T-cell (primary cell): ENCODE results near the gene PTDSS2. TPM values are rescaled to one million over a fixed set of nuclear protein-coding genes. Genes with fewer than 3 reads are reported as not detected.
A peak's percentile ranks its signal among the peaks of the same experiment; 100 is the strongest.

Source experiments
- ATAC-seq, 4 experiments: fragments of 200-7000 bp in 3 of 4; fragments of 150-1000 bp in 1 of 4; cut with Tn5 transposase; replicated peaks in 1 of 4; 1 replicate in 3 of 4; 2 replicates in 1 of 4; pipeline ENCODE4 v1.10.0; 2021; ENCODE audit warnings: moderate library complexity in 3 of 4, mild to moderate bottlenecking in 2 of 4, moderate number of reproducible peaks in 1 of 4
- CTCF ChIA-PET, 2 donors: fragments of 300-600 bp; sonication (Branson Sonifier 250); formaldehyde crosslinking; loops; one replicate each; lab custom pipeline; 2022; ENCODE audit warnings: antibody characterized with exemption in 2 of 2; lab: Charles Lee
- POLR2A ChIA-PET, 2 donors: fragments of 300-600 bp; sonication (Branson Sonifier 250); formaldehyde crosslinking; loops; one replicate each; lab custom pipeline; 2022; ENCODE audit warnings: antibody characterized with exemption in 2 of 2; lab: Charles Lee
- DNase-seq, 35 experiments: peaks; one replicate each; pipeline versions ENCODE4 v3.0.0 to v3.0.0-alpha.2; 2013 to 2023
- H3K27ac ChIP-seq: one replicate; pipeline ENCODE4 v1.5.1; 2013; ENCODE audit warnings: low read length
- H3K27me3 ChIP-seq, 2 experiments: replicated peaks in 1 of 2; 1 replicate in 1 of 2; 2 replicates in 1 of 2; pipeline versions ENCODE4 v1.6.1 to v1.7.0; 2013; ENCODE audit warnings: low read length in 1 of 2, mixed read lengths in 1 of 2; ENCODE audit not compliant: control insufficient read depth in 2 of 2, insufficient read depth in 2 of 2; ENCODE audit errors: extremely low read depth in 1 of 2
- H3K36me3 ChIP-seq, 2 donors: 1 replicate in 1 of 2; 2 replicates in 1 of 2; pipeline versions ENCODE4 v1.6.1 to v1.7.0; 2013; ENCODE audit warnings: low read length in 1 of 2; ENCODE audit not compliant: control insufficient read depth in 2 of 2, insufficient read depth in 1 of 2; ENCODE audit errors: extremely low read depth in 1 of 2
- H3K4me1 ChIP-seq, 2 experiments: 1 replicate in 1 of 2; 2 replicates in 1 of 2; pipeline versions ENCODE4 v1.6.1 to v1.7.0; 2013; ENCODE audit warnings: low read length in 2 of 2, mixed read lengths in 1 of 2; ENCODE audit not compliant: insufficient read depth in 2 of 2, control insufficient read depth in 1 of 2; ENCODE audit errors: extremely low read depth in 1 of 2
- H3K4me3 ChIP-seq, 2 donors: 1 replicate in 1 of 2; 2 replicates in 1 of 2; pipeline versions ENCODE4 v1.5.1 to v1.7.0; 2013; ENCODE audit warnings: mild to moderate bottlenecking in 2 of 2, low read length in 1 of 2, moderate library complexity in 1 of 2; ENCODE audit not compliant: control insufficient read depth in 1 of 2; ENCODE audit errors: extremely low read depth in 1 of 2
- H3K9me3 ChIP-seq: 2 replicates; pipeline ENCODE4 v1.7.0; 2013
- H3K27ac Mint-ChIP-seq, 2 donors: one replicate each; pipeline ENCODE4 v1.8.0; 2020 to 2021; ENCODE audit warnings: mild to moderate bottlenecking in 2 of 2, mixed read lengths in 2 of 2
- H3K27me3 Mint-ChIP-seq, 2 donors: one replicate each; pipeline ENCODE4 v1.8.0; 2021 to 2022; ENCODE audit warnings: mixed read lengths in 2 of 2
- H3K36me3 Mint-ChIP-seq: one replicate; pipeline ENCODE4 v1.8.0; 2021; ENCODE audit warnings: mixed read lengths
- H3K4me1 Mint-ChIP-seq, 3 donors: one replicate each; pipeline ENCODE4 v1.8.0; 2020 to 2022; ENCODE audit warnings: mixed read lengths in 3 of 3, mild to moderate bottlenecking in 1 of 3
- H3K4me3 Mint-ChIP-seq, 3 donors: one replicate each; pipeline ENCODE4 v1.8.0; 2020 to 2022; ENCODE audit warnings: mild to moderate bottlenecking in 3 of 3, mixed read lengths in 3 of 3, moderate library complexity in 3 of 3
- H3K9me3 Mint-ChIP-seq, 3 donors: one replicate each; pipeline ENCODE4 v1.8.0; 2020 to 2022; ENCODE audit warnings: mixed read lengths in 3 of 3
- WGBS: methylation state at CpG from one replicate; pipeline ENCODE4 v1.1.5; 2013; ENCODE audit warnings: missing lambda C conversion rate; ENCODE audit not compliant: insufficient coverage; 5-methylcytosine and 5-hydroxymethylcytosine counted together
- total RNA-seq, 35 experiments: library from RNA in 6 of 35; stranded (reverse) in 6 of 35; fragments of 120-200 nt in 1 of 35; gene quantifications; one replicate each; pipeline versions ENCODE4 v1.2.1 to v1.2.4 and lab custom pipeline; 2013 to 2026

The PTDSS2 gene
- total RNA-seq, 5 donors from 2014 or later (not counting 1 experiment from before 2014, with no cell fraction given), result 22.4 to 33.5 (median 28.7) TPM

DNA sequence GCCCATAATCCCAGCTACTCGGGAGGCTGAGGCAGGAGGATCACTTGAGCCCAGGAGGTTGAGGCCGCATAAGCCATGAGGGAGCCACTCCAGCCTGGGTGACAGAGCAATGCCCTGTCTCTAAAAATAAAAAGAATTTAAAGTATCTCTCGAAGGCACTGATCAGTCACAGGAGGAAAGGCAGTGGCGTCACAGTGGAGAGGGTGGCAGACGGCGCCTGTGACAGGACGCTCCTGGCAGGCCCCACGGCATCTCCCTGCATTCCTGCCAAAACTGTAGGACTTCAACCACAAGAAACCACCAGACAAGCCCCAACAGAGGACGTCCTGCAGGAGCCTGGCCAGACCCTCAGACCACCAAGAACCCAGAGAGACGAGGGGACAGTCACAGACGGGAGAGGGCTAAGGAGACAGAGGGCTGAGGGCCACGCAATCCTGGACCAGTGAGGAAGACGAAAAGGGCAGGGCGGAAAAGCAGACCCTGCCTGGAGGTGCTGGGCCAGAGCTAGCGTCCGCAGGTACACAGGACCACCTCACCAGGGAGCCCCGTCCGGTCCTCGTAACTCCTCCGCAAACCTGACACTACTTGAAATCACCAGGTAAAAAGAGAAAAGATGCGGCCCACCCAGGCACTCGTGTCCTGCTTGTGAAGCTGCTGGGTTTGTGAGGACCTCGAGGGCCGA, 51.1 kb downstream of the PTDSS2 start:
- ChIA-PET POLR2A (interaction anchor here in 1 of 2 donors (0.6 kb wide), 1 partner anchor 38 kb away, joined by 4 read pairs; no protein-coding TSS in a partner anchor), CTCF (interaction anchor here in 1 of 2 donors (0.6 kb wide), 1 partner anchor 1072 kb away, joined by 3 read pairs; no protein-coding TSS in a partner anchor)
- Mint-ChIP-seq H3K27ac (peak overlapping the region in 1 of 2 donors; percentile 11), H3K36me3 (peaks cover 19% of the 10 kb centered on the region), H3K27me3 (no peaks in the 10 kb centered on the region), H3K9me3 (no peaks in the 10 kb centered on the region), H3K4me3 (peak overlapping the region in 1 of 3 donors; percentile 15), H3K4me1 (peaks cover 11 to 39% (median 23%) of the 10 kb centered on the region in 3 donors)
- ATAC-seq (no peak), DNase-seq (no peak)
- Histone ChIP-seq H3K27ac (no peak overlapping the region), H3K9me3 (no peaks in the 10 kb centered on the region), H3K36me3 (peaks cover 23 to 46% of the 10 kb centered on the region in 2 donors), H3K4me3 (no peak overlapping the region), H3K4me1 (peaks cover 13 to 31% of the 10 kb centered on the region in 2 experiments), H3K27me3 (no peaks in the 10 kb centered on the region)
- 89% methylated on average over 19 of the region's 24 CpGs for WGBS

DNA sequence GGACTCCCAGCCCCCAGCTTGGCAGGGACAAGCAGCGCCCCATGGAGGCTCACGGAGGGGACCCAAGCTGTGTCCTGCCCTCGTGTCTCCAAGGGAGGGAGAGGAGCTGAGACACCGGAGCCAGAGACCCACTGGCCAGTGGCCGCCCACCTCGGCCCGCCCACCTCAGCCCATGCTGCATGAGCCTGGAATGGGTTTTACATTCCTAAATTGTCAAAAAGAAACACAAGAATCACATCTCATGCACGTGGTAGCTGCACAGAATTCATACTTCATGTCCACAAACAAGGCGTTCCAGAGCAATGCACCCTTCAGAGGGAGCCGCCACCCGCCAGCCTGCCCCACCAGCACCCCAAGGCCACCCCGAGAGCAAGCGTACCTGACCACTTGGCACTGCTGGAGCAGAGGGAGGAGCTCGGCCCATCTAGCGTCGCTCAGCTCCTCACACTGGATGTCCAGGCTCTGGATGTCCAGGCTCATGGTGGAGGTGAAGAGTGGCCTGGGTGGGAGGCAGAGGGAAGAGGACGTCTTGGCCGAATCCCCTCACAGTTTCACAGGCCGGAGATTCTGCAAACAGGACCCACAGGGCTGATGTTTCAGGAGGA, 51.7 kb downstream of the PTDSS2 start:
- peaks cover 17 to 43% (median 25%) of the 10 kb centered on the region in 3 donors for H3K4me1 Mint-ChIP-seq
- WGBS, result 86% methylated on average over 6 of the region's 19 CpGs
- POLR2A ChIA-PET, result no interaction called here
- H3K36me3 Mint-ChIP-seq, result peaks cover 19% of the 10 kb centered on the region
- no peak overlapping the region for H3K27ac Mint-ChIP-seq
- Histone ChIP-seq H3K36me3 (peaks cover 21 to 45% of the 10 kb centered on the region in 2 donors), H3K4me3 (no peak overlapping the region), H3K27ac (no peak overlapping the region), H3K4me1 (peaks cover 13 to 35% of the 10 kb centered on the region in 2 experiments), H3K27me3 (no peaks in the 10 kb centered on the region), H3K9me3 (no peaks in the 10 kb centered on the region)
- CTCF ChIA-PET, result no interaction called here
- H3K9me3 Mint-ChIP-seq, result no peaks in the 10 kb centered on the region
- DNase-seq (no peak), ATAC-seq (no peak)
- H3K4me3 Mint-ChIP-seq, result no peak overlapping the region
- no peaks in the 10 kb centered on the region for H3K27me3 Mint-ChIP-seq

GRCh38 chr11:502288-503178, 52.5 kb downstream of the PTDSS2 start:
- no peak overlapping the region for H3K4me3 ChIP-seq
- peaks cover 14 to 36% (median 25%) of the 10 kb centered on the region in 3 donors for H3K4me1 Mint-ChIP-seq
- peaks cover 20 to 39% of the 10 kb centered on the region in 2 donors for H3K36me3 ChIP-seq
- H3K27me3 ChIP-seq, result no peaks in the 10 kb centered on the region
- ATAC-seq, result no peak
- no peaks in the 10 kb centered on the region for H3K27me3 Mint-ChIP-seq
- 98% methylated on average over 6 of the region's 10 CpGs for WGBS
- H3K27ac Mint-ChIP-seq, result no peak overlapping the region
- H3K9me3 ChIP-seq, result no peaks in the 10 kb centered on the region
- CTCF ChIA-PET, result no interaction called here
- H3K36me3 Mint-ChIP-seq, result peaks cover 12% of the 10 kb centered on the region
- no peak overlapping the region for H3K4me3 Mint-ChIP-seq
- H3K9me3 Mint-ChIP-seq, result no peaks in the 10 kb centered on the region
- DNase-seq, result no peak
- peaks cover 13 to 38% of the 10 kb centered on the region in 2 experiments for H3K4me1 ChIP-seq
- H3K27ac ChIP-seq, result no peak overlapping the region
- POLR2A ChIA-PET, result interaction anchor here in 1 of 2 donors (0.5 to 0.6 kb wide), 2 partner anchors 13 to 139 kb away, joined by 3 to 10 read pairs; no protein-coding TSS in a partner anchor

DNA sequence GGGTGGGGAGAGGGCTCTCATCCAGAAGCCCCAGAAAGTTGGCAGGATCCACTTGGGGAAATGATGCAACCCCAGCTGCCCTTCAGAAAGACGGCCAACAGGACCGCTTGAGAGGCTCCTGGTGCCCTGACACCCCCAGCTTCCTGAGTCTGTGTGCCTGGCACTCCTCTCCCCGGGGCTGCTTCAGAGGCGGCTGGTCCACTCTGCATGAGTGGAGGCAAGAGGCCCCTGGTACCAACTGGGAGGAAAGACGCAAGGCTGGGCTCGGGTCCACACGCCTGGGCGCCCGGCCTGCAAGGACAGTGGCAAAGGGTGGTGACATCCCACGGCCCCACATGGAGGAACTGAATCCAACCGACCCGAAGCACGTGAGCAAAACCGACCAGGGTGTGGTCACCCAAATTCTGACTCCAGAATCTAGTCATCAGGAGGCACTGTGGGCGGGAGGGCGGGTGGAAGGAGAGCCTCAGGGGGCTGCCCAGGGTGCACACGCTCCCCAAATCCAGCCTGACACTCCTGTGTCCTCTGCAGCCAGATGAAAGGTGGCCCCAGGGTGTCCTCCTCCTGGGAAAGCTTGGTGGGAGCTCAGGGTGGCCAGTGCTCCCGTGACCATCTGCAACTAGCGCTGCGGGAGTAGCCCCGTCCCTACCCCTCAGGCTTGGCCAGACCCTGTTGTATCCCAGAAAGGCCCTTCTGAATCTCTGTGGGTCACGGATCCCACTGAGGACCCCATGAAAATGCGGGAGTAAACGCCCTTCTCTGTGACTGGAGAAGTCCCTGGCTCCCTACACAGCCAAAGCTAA, 53.3 kb downstream of the PTDSS2 start:
- Histone ChIP-seq H3K27me3 (no peaks in the 10 kb centered on the region), H3K4me3 (no peak overlapping the region), H3K9me3 (no peaks in the 10 kb centered on the region), H3K27ac (no peak overlapping the region), H3K36me3 (peaks cover 12 to 31% of the 10 kb centered on the region in 2 donors), H3K4me1 (peaks cover 13 to 46% of the 10 kb centered on the region in 2 experiments)
- no peaks in the 10 kb centered on the region for H3K9me3 Mint-ChIP-seq
- ChIA-PET POLR2A (interaction anchor here in 1 of 2 donors (0.5 to 0.6 kb wide), 2 partner anchors 13 to 140 kb away, joined by 3 to 10 read pairs; no protein-coding TSS in a partner anchor), CTCF (no interaction called here)
- H3K4me1 Mint-ChIP-seq, result peaks cover 11 to 41% (median 31%) of the 10 kb centered on the region in 3 donors
- peak overlapping the region in 1 of 2 donors; percentile 69 for H3K27ac Mint-ChIP-seq
- DNase-seq, result peak in 1 of 35 experiments; percentile 35
- no peaks in the 10 kb centered on the region for H3K27me3 Mint-ChIP-seq
- H3K4me3 Mint-ChIP-seq, result peak overlapping the region; percentile 25 to 34 (median 25)
- H3K36me3 Mint-ChIP-seq, result peaks cover 6% of the 10 kb centered on the region
- ATAC-seq, result no peak
- 69% methylated on average over 23 of the region's 24 CpGs for WGBS

- WGBS, result 47% methylated on average over 66 of the region's 72 CpGs
- Histone ChIP-seq H3K36me3 (peaks cover 9 to 26% of the 10 kb centered on the region in 2 donors), H3K4me3 (no peak overlapping the region), H3K4me1 (peaks cover 13 to 46% of the 10 kb centered on the region in 2 experiments), H3K9me3 (no peaks in the 10 kb centered on the region), H3K27me3 (no peaks in the 10 kb centered on the region), H3K27ac (no peak overlapping the region)
- H3K9me3 Mint-ChIP-seq, result no peaks in the 10 kb centered on the region
- peaks cover 11 to 41% (median 31%) of the 10 kb centered on the region in 3 donors for H3K4me1 Mint-ChIP-seq
- H3K27ac Mint-ChIP-seq, result peak overlapping the region in 1 of 2 donors; percentile 69
- ATAC-seq (no peak), DNase-seq (no peak)
- peak overlapping the region; percentile 62 to 96 (median 94) for H3K4me3 Mint-ChIP-seq
- ChIA-PET POLR2A (no interaction called here), CTCF (no interaction called here)
- H3K27me3 Mint-ChIP-seq, result no peaks in the 10 kb centered on the region
- H3K36me3 Mint-ChIP-seq, result peaks cover 4% of the 10 kb centered on the region
These were observed 54.2 kb downstream of the PTDSS2 start for GRCh38 chr11:504053-504993.
